A673 (cell line): ENCODE measurements around the gene RABIF. TPM values are rescaled to one million over a fixed set of nuclear protein-coding genes. Genes with fewer than 3 reads are reported as not detected.

ENCODE experiments used
- BruUV-seq: library from RNA; stranded (reverse); fragments of 400-500 nt; replicated peaks from 2 replicates; lab custom pipeline; 2021; lab: Mats Ljungman, UMichigan
- CTCF ChIA-PET: fragments of 300-600 bp; sonication (Branson Sonifier 250); formaldehyde crosslinking; loops from one replicate; lab custom pipeline; 2022; ENCODE audit warnings: antibody characterized with exemption; lab: Charles Lee
- POLR2A ChIA-PET: fragments of 300-600 bp; sonication (Branson Sonifier 250); formaldehyde crosslinking; loops from one replicate; lab custom pipeline; 2022; ENCODE audit warnings: antibody characterized with exemption; ENCODE audit not compliant: low non-redundant PET; lab: Charles Lee
- DNase-seq: peaks from one replicate; pipeline ENCODE4 v3.0.0-alpha.2; 2015; ENCODE audit warnings: low spot score
- H3K27ac ChIP-seq: fragments of 200-600 bp; sonication (generic); 2 replicates; pipeline ENCODE4 v1.5.1; 2016; ENCODE audit warnings: mixed run types, low read depth, mild to moderate bottlenecking, mixed read lengths, antibody characterized with exemption, low read length; ENCODE audit not compliant: poor library complexity, severe bottlenecking
- H3K27me3 ChIP-seq: fragments of 200-600 bp; sonication (generic); replicated peaks from 2 replicates; pipeline ENCODE4 v1.6.1; 2017; ENCODE audit warnings: mixed run types, low read depth, mild to moderate bottlenecking, mixed read lengths, antibody characterized with exemption, low read length; ENCODE audit not compliant: insufficient read depth, poor library complexity
- H3K36me3 ChIP-seq: fragments of 200-600 bp; sonication (generic); 2 replicates; pipeline ENCODE4 v1.6.1; 2016; ENCODE audit warnings: mixed run types, mild to moderate bottlenecking, mixed read lengths, antibody characterized with exemption, low read length; ENCODE audit not compliant: insufficient read depth, poor library complexity, severe bottlenecking
- H3K4me1 ChIP-seq: fragments of 200-600 bp; sonication (generic); 2 replicates; pipeline ENCODE4 v1.6.1; 2017; ENCODE audit warnings: mixed run types, mild to moderate bottlenecking, mixed read lengths, antibody characterized with exemption, low read length; ENCODE audit not compliant: insufficient read depth, poor library complexity, severe bottlenecking
- H3K4me3 ChIP-seq: fragments of 200-600 bp; sonication (generic); 2 replicates; pipeline ENCODE4 v1.5.1; 2016; ENCODE audit warnings: low read depth, mixed run types, mild to moderate bottlenecking, mixed read lengths, low read length; ENCODE audit not compliant: poor library complexity, severe bottlenecking
- H3K9me3 ChIP-seq: fragments of 200-600 bp; sonication (generic); 2 replicates; pipeline ENCODE4 v1.6.1; 2016; ENCODE audit warnings: mixed run types, low read depth, mild to moderate bottlenecking, mixed read lengths, antibody characterized with exemption, low read length; ENCODE audit not compliant: poor library complexity, severe bottlenecking
- EZH2 ChIP-seq: fragments of 200-600 bp; sonication (generic); IDR thresholded peaks from 2 replicates; pipeline ENCODE4 v1.6.1; 2017; ENCODE audit warnings: borderline replicate concordance, low read depth, mild to moderate bottlenecking, mixed read lengths, antibody characterized with exemption, low read length; ENCODE audit not compliant: poor library complexity, severe bottlenecking
- intact Hi-C: fragments of 100-400 bp; cut with micrococcal nuclease; formaldehyde crosslinking; loops from one replicate; pipeline ENCODE4 v1.10.0; 2022; ENCODE audit not compliant: unreplicated experiment
- total RNA-seq: library from RNA; stranded (reverse); gene quantifications from 2 replicates; pipeline ENCODE4 v1.2.3, GENCODE V29; 2021
- TF ChIP-seq, protein P1 (sequence below): fragments of 300-800, 200-600 bp; sonication (generic); conservative IDR thresholded peaks from 2 replicates; pipeline ENCODE4 v1.5.1; 2017; ENCODE audit warnings: low read depth, mild to moderate bottlenecking, antibody characterized with exemption, low read length, moderate library complexity, mixed read lengths

RABIF gene
- total RNA-seq, 1 experiment from 2014 or later: 12.2 TPM

GRCh38 chr1:202890392-202890791 is 1.4 kb upstream of the RABIF start:
- TF ChIP-seq EZH2: no peak
- TF ChIP-seq, protein P1, sequence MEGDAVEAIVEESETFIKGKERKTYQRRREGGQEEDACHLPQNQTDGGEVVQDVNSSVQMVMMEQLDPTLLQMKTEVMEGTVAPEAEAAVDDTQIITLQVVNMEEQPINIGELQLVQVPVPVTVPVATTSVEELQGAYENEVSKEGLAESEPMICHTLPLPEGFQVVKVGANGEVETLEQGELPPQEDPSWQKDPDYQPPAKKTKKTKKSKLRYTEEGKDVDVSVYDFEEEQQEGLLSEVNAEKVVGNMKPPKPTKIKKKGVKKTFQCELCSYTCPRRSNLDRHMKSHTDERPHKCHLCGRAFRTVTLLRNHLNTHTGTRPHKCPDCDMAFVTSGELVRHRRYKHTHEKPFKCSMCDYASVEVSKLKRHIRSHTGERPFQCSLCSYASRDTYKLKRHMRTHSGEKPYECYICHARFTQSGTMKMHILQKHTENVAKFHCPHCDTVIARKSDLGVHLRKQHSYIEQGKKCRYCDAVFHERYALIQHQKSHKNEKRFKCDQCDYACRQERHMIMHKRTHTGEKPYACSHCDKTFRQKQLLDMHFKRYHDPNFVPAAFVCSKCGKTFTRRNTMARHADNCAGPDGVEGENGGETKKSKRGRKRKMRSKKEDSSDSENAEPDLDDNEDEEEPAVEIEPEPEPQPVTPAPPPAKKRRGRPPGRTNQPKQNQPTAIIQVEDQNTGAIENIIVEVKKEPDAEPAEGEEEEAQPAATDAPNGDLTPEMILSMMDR: no peak
- H3K27me3 ChIP-seq: no peaks in the 10 kb centered on the region
- peak overlapping the region; percentile 3 for H3K27ac ChIP-seq
- no peak for DNase-seq
- no peaks in the 10 kb centered on the region for H3K4me1 ChIP-seq
- H3K36me3 ChIP-seq: peaks cover 27% of the 10 kb centered on the region
- H3K4me3 ChIP-seq: no peak overlapping the region
- BruUV-seq: no TSS peak
- ChIA-PET POLR2A (no interaction called here), CTCF (no interaction called here)
- intact Hi-C loops: no loop called here
- H3K9me3 ChIP-seq: no peaks in the 10 kb centered on the region

DNA sequence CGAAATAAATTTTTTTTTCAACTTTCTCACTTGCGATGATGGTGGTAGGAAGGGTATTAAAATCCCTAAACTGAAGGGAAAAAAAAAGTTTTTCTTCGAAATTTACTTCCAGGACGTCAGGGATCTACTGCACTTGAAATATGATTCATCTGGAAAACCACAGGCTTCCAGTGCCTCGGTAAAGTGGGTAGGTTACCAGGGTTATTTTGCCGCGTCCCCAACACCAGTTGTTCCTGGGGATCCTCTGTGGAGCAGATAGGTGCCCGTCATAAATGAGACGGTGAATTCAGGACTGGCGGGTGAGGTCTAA is 773 bp downstream of the RABIF start:
- Histone ChIP-seq H3K4me1 (no peaks in the 10 kb centered on the region), H3K27me3 (no peaks in the 10 kb centered on the region), H3K36me3 (peaks cover 11% of the 10 kb centered on the region), H3K27ac (peak overlapping the region; percentile 84), H3K4me3 (peak overlapping the region; percentile 73), H3K9me3 (no peaks in the 10 kb centered on the region)
- CTCF ChIA-PET: no interaction called here
- no TSS peak for BruUV-seq
- no peak for DNase-seq
- intact Hi-C loops: no loop called here
- TF ChIP-seq, protein P1: no peak
- TF ChIP-seq EZH2: no peak
- POLR2A ChIA-PET: no interaction called here

GRCh38 chr1:202880961-202881460 is 7.9 kb downstream of the RABIF start:
- H3K9me3 ChIP-seq: no peaks in the 10 kb centered on the region
- H3K4me1 ChIP-seq: no peaks in the 10 kb centered on the region
- no peak for DNase-seq
- no peak for TF ChIP-seq EZH2
- TF ChIP-seq, protein P1: no peak
- H3K27me3 ChIP-seq: no peaks in the 10 kb centered on the region
- ChIA-PET POLR2A (no interaction called here), CTCF (no interaction called here)
- peaks cover 11% of the 10 kb centered on the region for H3K36me3 ChIP-seq
- no TSS peak for BruUV-seq
- no peak overlapping the region for H3K4me3 ChIP-seq
- no peak overlapping the region for H3K27ac ChIP-seq
- intact Hi-C loops: no loop called here
